NCI-H345 treated with DMSO at 0.1 percent for 48 hours (cell line): ENCODE results near the gene FIGNL2.

Experiments used
- DNase-seq: peaks from one replicate; lab custom pipeline; 2025; ENCODE audit not compliant: unreplicated experiment; lab: John Stamatoyannopoulos, UW

The FIGNL2 gene

GRCh38 chr12:51779876-51780275 lies 68.6 kb downstream of the FIGNL2 start:
- DNase-seq, result no peak

DNA sequence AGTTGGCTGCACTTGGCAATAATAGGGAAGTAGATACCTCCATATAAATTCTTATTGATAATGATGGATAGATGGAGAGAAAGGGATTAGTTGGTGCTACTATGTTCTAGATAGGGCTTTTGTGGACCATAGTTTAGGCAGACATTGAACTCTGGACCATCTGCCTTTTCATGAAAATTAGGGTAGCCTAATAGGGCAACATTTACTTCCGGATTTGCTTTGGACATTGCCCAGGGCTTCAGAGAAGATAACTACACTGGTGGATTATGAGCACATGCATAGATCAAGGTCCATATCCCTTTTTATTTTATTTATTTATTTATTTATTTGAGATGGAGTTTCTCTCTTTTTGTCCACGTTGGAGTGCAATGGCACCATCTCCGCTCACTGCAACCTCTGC lies 70.5 kb downstream of the FIGNL2 start:
- DNase-seq, result no peak

GRCh38 chr12:51777457-51777856 lies 71.1 kb downstream of the FIGNL2 start:
- no peak for DNase-seq

DNA sequence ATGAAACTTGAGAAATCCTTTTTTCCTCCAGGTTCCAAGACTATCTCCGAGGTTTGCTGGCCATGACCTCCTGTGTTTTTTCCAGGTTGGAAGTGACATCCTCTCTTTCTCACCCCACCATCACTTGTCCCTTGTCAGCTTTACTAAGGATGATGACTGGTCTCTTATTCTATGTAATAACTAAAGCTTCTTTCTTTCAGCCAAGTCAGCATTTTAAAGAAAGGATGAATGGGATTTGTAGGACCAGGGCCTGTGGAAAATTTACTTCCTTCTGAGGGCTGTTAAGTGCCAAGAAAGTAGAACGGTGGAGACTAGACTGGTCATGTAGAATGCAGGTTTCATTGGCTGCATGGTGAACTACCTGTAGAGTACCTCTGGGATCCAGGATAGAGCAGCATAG lies 73.6 kb downstream of the FIGNL2 start:
- DNase-seq, result no peak

GRCh38 chr12:51773145-51773869 lies 75.2 kb downstream of the FIGNL2 start:
- DNase-seq, result no peak

DNA sequence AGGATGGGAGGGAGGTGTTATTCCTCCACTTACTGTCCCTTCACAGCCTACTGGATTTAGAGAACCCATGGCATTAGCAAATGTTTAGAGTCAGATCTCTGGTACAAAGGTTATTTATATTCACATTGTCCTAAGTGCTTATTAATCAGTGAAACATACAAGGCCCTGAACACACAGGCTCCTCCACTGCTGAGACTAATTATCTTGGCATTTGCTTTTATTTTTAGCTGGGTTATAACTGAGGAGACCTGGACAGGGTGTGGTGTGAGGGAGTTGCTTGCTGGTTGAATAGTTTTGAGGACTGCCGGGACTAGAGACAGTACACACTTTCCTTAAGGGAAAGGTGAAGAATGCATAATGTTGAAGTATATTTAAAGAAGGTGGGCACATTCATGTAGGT lies 77.5 kb downstream of the FIGNL2 start:
- DNase-seq, result no peak
